Measurements from ENCODE around the gene TRIM46. TPM values are rescaled to one million over a fixed set of nuclear protein-coding genes. Genes with fewer than 3 reads are reported as not detected.

The TRIM46 gene
- total and polyA plus RNA-seq, 2 of the 13 experiments (the other 11 are each of a cell fraction or from before 2014, with no cell fraction given), result 0.04 to 0.09 TPM

DNA sequence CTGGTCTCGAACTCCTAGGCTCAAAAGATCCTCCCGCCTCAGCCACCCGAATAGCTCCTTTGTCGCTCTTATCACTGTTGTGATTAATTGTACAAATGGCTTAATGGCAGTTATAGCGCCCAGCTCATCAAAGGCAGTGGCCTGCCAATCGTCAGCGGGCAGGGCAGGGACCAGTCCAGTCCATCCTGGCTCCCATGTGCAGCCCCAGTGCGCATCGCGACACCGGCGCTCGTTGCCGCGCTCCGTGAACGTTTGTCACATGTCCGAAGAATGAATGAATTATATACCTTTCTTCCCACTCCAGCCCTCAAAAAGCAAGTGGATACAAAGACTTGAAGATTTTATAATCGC is 53.2 kb downstream of the TRIM46 start (continued):
- TF ChIP-seq, protein P1, sequence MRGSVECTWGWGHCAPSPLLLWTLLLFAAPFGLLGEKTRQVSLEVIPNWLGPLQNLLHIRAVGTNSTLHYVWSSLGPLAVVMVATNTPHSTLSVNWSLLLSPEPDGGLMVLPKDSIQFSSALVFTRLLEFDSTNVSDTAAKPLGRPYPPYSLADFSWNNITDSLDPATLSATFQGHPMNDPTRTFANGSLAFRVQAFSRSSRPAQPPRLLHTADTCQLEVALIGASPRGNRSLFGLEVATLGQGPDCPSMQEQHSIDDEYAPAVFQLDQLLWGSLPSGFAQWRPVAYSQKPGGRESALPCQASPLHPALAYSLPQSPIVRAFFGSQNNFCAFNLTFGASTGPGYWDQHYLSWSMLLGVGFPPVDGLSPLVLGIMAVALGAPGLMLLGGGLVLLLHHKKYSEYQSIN (CRISPR knock-in tag; IDR thresholded peaks at IDR 0.05; ENCODE audit: borderline replicate concordance), result no peak
- TF ChIP-seq, protein P2, sequence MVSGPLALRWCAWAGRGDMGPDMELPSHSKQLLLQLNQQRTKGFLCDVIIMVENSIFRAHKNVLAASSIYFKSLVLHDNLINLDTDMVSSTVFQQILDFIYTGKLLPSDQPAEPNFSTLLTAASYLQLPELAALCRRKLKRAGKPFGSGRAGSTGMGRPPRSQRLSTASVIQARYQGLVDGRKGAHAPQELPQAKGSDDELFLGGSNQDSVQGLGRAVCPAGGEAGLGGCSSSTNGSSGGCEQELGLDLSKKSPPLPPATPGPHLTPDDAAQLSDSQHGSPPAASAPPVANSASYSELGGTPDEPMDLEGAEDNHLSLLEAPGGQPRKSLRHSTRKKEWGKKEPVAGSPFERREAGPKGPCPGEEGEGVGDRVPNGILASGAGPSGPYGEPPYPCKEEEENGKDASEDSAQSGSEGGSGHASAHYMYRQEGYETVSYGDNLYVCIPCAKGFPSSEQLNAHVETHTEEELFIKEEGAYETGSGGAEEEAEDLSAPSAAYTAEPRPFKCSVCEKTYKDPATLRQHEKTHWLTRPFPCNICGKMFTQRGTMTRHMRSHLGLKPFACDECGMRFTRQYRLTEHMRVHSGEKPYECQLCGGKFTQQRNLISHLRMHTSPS (CRISPR knock-in tag; IDR thresholded peaks at IDR 0.05; ENCODE audit: low read depth), result no peak
- no peak for TF ChIP-seq ARHGAP35 (CRISPR knock-in tag; IDR thresholded peaks at IDR 0.05; ENCODE audit: borderline replicate concordance)
- TF ChIP-seq ZNF224 (CRISPR knock-in tag; IDR thresholded peaks at IDR 0.05), result 0 out of 2 replicates have a peak, but pooled peaks have one; percentile 26
- TF ChIP-seq ZNF7 (CRISPR knock-in tag; IDR thresholded peaks at IDR 0.05), result no peak
- TF ChIP-seq, protein P3, sequence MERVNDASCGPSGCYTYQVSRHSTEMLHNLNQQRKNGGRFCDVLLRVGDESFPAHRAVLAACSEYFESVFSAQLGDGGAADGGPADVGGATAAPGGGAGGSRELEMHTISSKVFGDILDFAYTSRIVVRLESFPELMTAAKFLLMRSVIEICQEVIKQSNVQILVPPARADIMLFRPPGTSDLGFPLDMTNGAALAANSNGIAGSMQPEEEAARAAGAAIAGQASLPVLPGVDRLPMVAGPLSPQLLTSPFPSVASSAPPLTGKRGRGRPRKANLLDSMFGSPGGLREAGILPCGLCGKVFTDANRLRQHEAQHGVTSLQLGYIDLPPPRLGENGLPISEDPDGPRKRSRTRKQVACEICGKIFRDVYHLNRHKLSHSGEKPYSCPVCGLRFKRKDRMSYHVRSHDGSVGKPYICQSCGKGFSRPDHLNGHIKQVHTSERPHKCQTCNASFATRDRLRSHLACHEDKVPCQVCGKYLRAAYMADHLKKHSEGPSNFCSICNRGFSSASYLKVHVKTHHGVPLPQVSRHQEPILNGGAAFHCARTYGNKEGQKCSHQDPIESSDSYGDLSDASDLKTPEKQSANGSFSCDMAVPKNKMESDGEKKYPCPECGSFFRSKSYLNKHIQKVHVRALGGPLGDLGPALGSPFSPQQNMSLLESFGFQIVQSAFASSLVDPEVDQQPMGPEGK (CRISPR knock-in tag; IDR thresholded peaks at IDR 0.05), result no peak
- TF ChIP-seq GATAD2A (CRISPR knock-in tag; IDR thresholded peaks at IDR 0.05), result peak; percentile 13; the same call in 1 of the 2 replicates
- no peak for TF ChIP-seq ZNF552 (CRISPR knock-in tag; IDR thresholded peaks at IDR 0.05; ENCODE audit: borderline replicate concordance)
- TF ChIP-seq, protein P4, sequence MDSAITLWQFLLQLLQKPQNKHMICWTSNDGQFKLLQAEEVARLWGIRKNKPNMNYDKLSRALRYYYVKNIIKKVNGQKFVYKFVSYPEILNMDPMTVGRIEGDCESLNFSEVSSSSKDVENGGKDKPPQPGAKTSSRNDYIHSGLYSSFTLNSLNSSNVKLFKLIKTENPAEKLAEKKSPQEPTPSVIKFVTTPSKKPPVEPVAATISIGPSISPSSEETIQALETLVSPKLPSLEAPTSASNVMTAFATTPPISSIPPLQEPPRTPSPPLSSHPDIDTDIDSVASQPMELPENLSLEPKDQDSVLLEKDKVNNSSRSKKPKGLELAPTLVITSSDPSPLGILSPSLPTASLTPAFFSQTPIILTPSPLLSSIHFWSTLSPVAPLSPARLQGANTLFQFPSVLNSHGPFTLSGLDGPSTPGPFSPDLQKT (CRISPR knock-in tag; IDR thresholded peaks at IDR 0.05; ENCODE audit: borderline replicate concordance), result no peak
- TF ChIP-seq HES4 (CRISPR knock-in tag; IDR thresholded peaks at IDR 0.05; ENCODE audit: borderline replicate concordance), result no peak
- TF ChIP-seq, protein P5, sequence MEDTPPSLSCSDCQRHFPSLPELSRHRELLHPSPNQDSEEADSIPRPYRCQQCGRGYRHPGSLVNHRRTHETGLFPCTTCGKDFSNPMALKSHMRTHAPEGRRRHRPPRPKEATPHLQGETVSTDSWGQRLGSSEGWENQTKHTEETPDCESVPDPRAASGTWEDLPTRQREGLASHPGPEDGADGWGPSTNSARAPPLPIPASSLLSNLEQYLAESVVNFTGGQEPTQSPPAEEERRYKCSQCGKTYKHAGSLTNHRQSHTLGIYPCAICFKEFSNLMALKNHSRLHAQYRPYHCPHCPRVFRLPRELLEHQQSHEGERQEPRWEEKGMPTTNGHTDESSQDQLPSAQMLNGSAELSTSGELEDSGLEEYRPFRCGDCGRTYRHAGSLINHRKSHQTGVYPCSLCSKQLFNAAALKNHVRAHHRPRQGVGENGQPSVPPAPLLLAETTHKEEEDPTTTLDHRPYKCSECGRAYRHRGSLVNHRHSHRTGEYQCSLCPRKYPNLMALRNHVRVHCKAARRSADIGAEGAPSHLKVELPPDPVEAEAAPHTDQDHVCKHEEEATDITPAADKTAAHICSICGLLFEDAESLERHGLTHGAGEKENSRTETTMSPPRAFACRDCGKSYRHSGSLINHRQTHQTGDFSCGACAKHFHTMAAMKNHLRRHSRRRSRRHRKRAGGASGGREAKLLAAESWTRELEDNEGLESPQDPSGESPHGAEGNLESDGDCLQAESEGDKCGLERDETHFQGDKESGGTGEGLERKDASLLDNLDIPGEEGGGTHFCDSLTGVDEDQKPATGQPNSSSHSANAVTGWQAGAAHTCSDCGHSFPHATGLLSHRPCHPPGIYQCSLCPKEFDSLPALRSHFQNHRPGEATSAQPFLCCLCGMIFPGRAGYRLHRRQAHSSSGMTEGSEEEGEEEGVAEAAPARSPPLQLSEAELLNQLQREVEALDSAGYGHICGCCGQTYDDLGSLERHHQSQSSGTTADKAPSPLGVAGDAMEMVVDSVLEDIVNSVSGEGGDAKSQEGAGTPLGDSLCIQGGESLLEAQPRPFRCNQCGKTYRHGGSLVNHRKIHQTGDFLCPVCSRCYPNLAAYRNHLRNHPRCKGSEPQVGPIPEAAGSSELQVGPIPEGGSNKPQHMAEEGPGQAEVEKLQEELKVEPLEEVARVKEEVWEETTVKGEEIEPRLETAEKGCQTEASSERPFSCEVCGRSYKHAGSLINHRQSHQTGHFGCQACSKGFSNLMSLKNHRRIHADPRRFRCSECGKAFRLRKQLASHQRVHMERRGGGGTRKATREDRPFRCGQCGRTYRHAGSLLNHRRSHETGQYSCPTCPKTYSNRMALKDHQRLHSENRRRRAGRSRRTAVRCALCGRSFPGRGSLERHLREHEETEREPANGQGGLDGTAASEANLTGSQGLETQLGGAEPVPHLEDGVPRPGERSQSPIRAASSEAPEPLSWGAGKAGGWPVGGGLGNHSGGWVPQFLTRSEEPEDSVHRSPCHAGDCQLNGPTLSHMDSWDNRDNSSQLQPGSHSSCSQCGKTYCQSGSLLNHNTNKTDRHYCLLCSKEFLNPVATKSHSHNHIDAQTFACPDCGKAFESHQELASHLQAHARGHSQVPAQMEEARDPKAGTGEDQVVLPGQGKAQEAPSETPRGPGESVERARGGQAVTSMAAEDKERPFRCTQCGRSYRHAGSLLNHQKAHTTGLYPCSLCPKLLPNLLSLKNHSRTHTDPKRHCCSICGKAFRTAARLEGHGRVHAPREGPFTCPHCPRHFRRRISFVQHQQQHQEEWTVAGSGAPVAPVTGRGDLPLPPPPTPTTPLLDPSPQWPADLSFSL (CRISPR knock-in tag; IDR thresholded peaks at IDR 0.05), result no peak
- 0 out of 2 replicates have a peak, but pooled peaks have one; percentile 49 for TF ChIP-seq ZNF746 (CRISPR knock-in tag; IDR thresholded peaks at IDR 0.05)
- TF ChIP-seq MAF1 (CRISPR knock-in tag; IDR thresholded peaks at IDR 0.05; ENCODE audit: borderline replicate concordance), result 0 out of 2 replicates have a peak, but pooled peaks have one; percentile 20
- TF ChIP-seq SATB2 (CRISPR knock-in tag; IDR thresholded peaks at IDR 0.05), result no peak
- TF ChIP-seq, protein P6, sequence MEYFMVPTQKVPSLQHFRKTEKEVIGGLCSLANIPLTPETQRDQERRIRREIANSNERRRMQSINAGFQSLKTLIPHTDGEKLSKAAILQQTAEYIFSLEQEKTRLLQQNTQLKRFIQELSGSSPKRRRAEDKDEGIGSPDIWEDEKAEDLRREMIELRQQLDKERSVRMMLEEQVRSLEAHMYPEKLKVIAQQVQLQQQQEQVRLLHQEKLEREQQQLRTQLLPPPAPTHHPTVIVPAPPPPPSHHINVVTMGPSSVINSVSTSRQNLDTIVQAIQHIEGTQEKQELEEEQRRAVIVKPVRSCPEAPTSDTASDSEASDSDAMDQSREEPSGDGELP (IDR thresholded peaks at IDR 0.05; ENCODE audit: borderline replicate concordance, low read depth), result no peak
- TF ChIP-seq PTBP1 (IDR thresholded peaks at IDR 0.05; ENCODE audit: low read depth, low read length, poor library complexity, severe bottlenecking), result no peak
